WTC11 (cell line): ENCODE measurements around the gene UBTD1. TPM values are rescaled to one million over a fixed set of nuclear protein-coding genes. Genes with fewer than 3 reads are reported as not detected.
"Not testable (repeated sequence)": the region's sequence is repeated elsewhere in the genome, so short reads cannot be mapped to it uniquely, and the experiment has no call there.

Experiments
- ATAC-seq: fragments of 200-7000 bp; cut with Tn5 transposase; 2 replicates; pipeline ENCODE4 v1.10.0; 2021; ENCODE audit warnings: mild to moderate bottlenecking, moderate library complexity
- CTCF ChIA-PET: fragments of 300-600 bp; sonication (Branson Sonifier 250); formaldehyde crosslinking; loops from one replicate; lab custom pipeline; 2021; ENCODE audit warnings: antibody characterized with exemption; lab: Charles Lee
- POLR2A ChIA-PET: fragments of 350-600 bp; sonication (Branson Sonifier 250); formaldehyde crosslinking; loops from one replicate; lab custom pipeline; 2021; ENCODE audit warnings: antibody characterized with exemption; lab: Charles Lee
- DNase-seq: peaks from one replicate; pipeline ENCODE4 v3.0.0; 2021; ENCODE audit warnings: low spot score
- H3K27ac Mint-ChIP-seq: 2 replicates; pipeline ENCODE4 v1.8.0; 2021; ENCODE audit warnings: mixed read lengths
- H3K27me3 Mint-ChIP-seq: 2 replicates; pipeline ENCODE4 v1.8.0; 2021; ENCODE audit warnings: low read depth, mild to moderate bottlenecking, moderate library complexity, mixed read lengths
- H3K36me3 Mint-ChIP-seq: 2 replicates; pipeline ENCODE4 v1.8.0; 2021; ENCODE audit warnings: mixed read lengths
- H3K4me1 Mint-ChIP-seq: 2 replicates; pipeline ENCODE4 v1.8.0; 2022; ENCODE audit warnings: mixed read lengths
- H3K4me3 Mint-ChIP-seq: 2 replicates; pipeline ENCODE4 v1.8.0; 2021; ENCODE audit warnings: mild to moderate bottlenecking, moderate library complexity, mixed read lengths
- H3K9me3 Mint-ChIP-seq: 2 replicates; pipeline ENCODE4 v1.8.0; 2021; ENCODE audit warnings: mixed read lengths
- AFF4 ChIP-seq: sonication (generic); formaldehyde crosslinking; IDR thresholded peaks from 2 replicates; pipeline ENCODE4 v1.8.1; 2023; ENCODE audit warnings: mild to moderate bottlenecking, missing genetic modification reagents, borderline replicate concordance
- GRHL2 ChIP-seq: fragments of 250-450 bp; sonication (Bioruptor Pico); IDR thresholded peaks from 2 replicates; pipeline ENCODE4 v1.8.0; 2022; ENCODE audit warnings: mild to moderate bottlenecking, moderate library complexity; ENCODE audit not compliant: insufficient replicate concordance, severe bottlenecking
- IRF2 ChIP-seq: sonication (generic); formaldehyde crosslinking; IDR thresholded peaks from 2 replicates; pipeline ENCODE4 v1.8.0; 2022; ENCODE audit warnings: low read depth, missing genetic modification reagents, borderline replicate concordance
- KAT7 ChIP-seq: sonication (generic); formaldehyde crosslinking; IDR thresholded peaks from 2 replicates; pipeline ENCODE4 v1.8.1; 2023; ENCODE audit warnings: missing genetic modification reagents, mild to moderate bottlenecking, borderline replicate concordance
- MAX ChIP-seq: sonication (generic); formaldehyde crosslinking; IDR thresholded peaks from 2 replicates; pipeline ENCODE4 v1.8.0; 2022; ENCODE audit warnings: mild to moderate bottlenecking, missing genetic modification reagents
- NR1H2 ChIP-seq: sonication (generic); formaldehyde crosslinking; IDR thresholded peaks from 2 replicates; pipeline ENCODE4 v1.9.0; 2021; ENCODE audit warnings: mild to moderate bottlenecking, moderate library complexity, missing genetic modification reagents
- NR3C1 ChIP-seq: sonication (generic); formaldehyde crosslinking; conservative IDR thresholded peaks from 2 replicates; pipeline ENCODE4 v1.8.1; 2023; ENCODE audit warnings: low read depth, mild to moderate bottlenecking, missing genetic modification reagents
- PRDM15 ChIP-seq: sonication (generic); formaldehyde crosslinking; IDR thresholded peaks from 2 replicates; pipeline ENCODE4 v1.8.0; 2022; ENCODE audit warnings: missing genetic modification reagents
- SP1 ChIP-seq: sonication (generic); formaldehyde crosslinking; conservative IDR thresholded peaks from 2 replicates; pipeline ENCODE4 v1.8.1; 2022; ENCODE audit warnings: missing genetic modification reagents
- USF1 ChIP-seq: sonication (generic); formaldehyde crosslinking; IDR thresholded peaks from 2 replicates; pipeline ENCODE4 v1.8.0; 2022; ENCODE audit warnings: mild to moderate bottlenecking, missing genetic modification reagents
- ZNF138 ChIP-seq: sonication (generic); formaldehyde crosslinking; conservative IDR thresholded peaks from 2 replicates; pipeline ENCODE4 v1.8.1; 2022; ENCODE audit warnings: mild to moderate bottlenecking, moderate library complexity, missing genetic modification reagents
- ZNF281 ChIP-seq: sonication (generic); formaldehyde crosslinking; IDR thresholded peaks from 2 replicates; pipeline ENCODE4 v1.8.0; 2023; ENCODE audit warnings: mild to moderate bottlenecking, missing genetic modification reagents
- total RNA-seq: library from RNA; stranded (reverse); gene quantifications from 3 replicates; pipeline ENCODE4 v1.2.3, GENCODE V29; 2021

Gene UBTD1
- total RNA-seq, 1 experiment from 2014 or later = 35.7 TPM

- Mint-ChIP-seq H3K27ac (no peak overlapping the region), H3K36me3 (peaks cover 66% of the 10 kb centered on the region), H3K4me3 (no peak overlapping the region), H3K9me3 (no peaks in the 10 kb centered on the region), H3K4me1 (peaks cover 19% of the 10 kb centered on the region), H3K27me3 (no peaks in the 10 kb centered on the region)
- DNase-seq = no peak
- POLR2A ChIA-PET = no interaction called here
- no peak for ATAC-seq
- TF ChIP-seq SP1 (no peak), IRF2 (no peak), GRHL2 (CRISPR knock-in tag) (no peak), KAT7 (no peak), NR3C1 (CRISPR knock-in tag) (no peak), ZNF138 (CRISPR knock-in tag) (no peak), ZNF281 (CRISPR knock-in tag) (no peak), USF1 (no peak), PRDM15 (CRISPR knock-in tag) (no peak), NR1H2 (CRISPR knock-in tag) (no peak), MAX (CRISPR knock-in tag) (no peak), AFF4 (CRISPR knock-in tag) (no peak)
- CTCF ChIA-PET = interaction anchor here (1.2 to 1.4 kb wide), 2 partner anchors 12 kb away, joined by 3 read pairs; no protein-coding TSS in a partner anchor
These were observed 22.7 kb upstream of the UBTD1 start for GRCh38 chr10:97475936-97476594.

GRCh38 chr10:97479410-97479809 lies 19.3 kb upstream of the UBTD1 start:
- ATAC-seq, DNase-seq, H3K27me3 Mint-ChIP-seq, H3K9me3 Mint-ChIP-seq: not testable (repeated sequence)
- CTCF ChIA-PET = interaction anchor here (0.7 to 1.5 kb wide), 12 partner anchors 15 to 133 kb away, joined by 3 to 6 read pairs (median 4); partner anchors contain the start of genes ANKRD2, RRP12 and UBTD1
- Mint-ChIP-seq H3K27ac (peak overlapping the region; percentile 69), H3K4me1 (peaks cover 21% of the 10 kb centered on the region), H3K36me3 (peaks cover 48% of the 10 kb centered on the region), H3K4me3 (peak overlapping the region; percentile 34)
- POLR2A ChIA-PET = interaction anchor here (0.9 to 1.4 kb wide), 5 partner anchors 12 to 208 kb away, joined by 3 to 5 read pairs (median 4); partner anchors contain the start of genes AVPI1 and UBTD1
